ENCODE data around the gene TMEM266. TPM values are rescaled to one million over a fixed set of nuclear protein-coding genes. Genes with fewer than 3 reads are reported as not detected.
A peak's percentile ranks its signal among the peaks of the same experiment; 100 is the strongest.

Gene TMEM266
- total RNA-seq, 6 donors from 2014 or later, result 0.59 to 2.4 (median 1.2) TPM; not detected in 1

DNA sequence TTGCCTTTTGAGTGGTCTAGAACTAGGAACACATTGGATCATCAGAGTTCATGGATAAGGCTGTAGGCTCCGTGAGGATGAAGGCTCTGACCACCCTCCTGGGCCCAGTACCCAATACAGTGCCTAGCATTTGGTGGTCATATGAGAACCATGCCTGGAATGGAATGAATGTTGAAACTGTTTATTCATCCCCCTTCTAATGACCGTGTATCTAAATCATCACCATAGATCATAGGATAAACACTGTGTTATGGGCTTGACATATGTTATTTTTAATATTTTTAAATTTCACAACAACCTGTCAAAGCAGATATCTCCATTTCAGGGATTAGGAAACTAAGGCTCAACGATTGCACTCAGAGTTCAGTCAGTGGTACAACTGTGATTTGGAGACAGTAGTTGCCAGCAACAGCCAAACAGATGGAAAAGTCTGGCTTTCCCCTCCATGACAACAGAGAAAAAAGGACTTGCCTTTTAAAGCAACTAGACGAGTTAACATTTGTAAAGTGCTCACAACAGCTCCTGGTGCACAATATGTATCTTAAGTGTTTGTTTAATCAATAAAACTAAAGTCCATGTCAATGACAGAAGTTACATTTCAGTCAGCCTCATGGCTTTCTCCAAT, 89.6 kb downstream of the TMEM266 start:
- ATAC-seq (ENCODE audit: low FRiP score in 2 of 2) (no peak), DNase-seq (no peak)
- no peaks in the 10 kb centered on the region for H3K27me3 ChIP-seq
- TF ChIP-seq POLR2AphosphoS5 (IDR thresholded peaks at IDR 0.05), result no peak
- TF ChIP-seq EP300 (IDR thresholded peaks at IDR 0.05), result no peak
- no peak for TF ChIP-seq CTCF (IDR thresholded peaks at IDR 0.05)
- TF ChIP-seq POLR2A (IDR thresholded peaks at IDR 0.05), result no peak
- no peaks in the 10 kb centered on the region for H3K9me3 ChIP-seq
- 58 to 65% methylated on average over 4 of the region's 4 CpGs for WGBS, 2 donors
- no peak overlapping the region for H3K4me3 ChIP-seq
- H3K36me3 ChIP-seq, result no peaks in the 10 kb centered on the region
- peaks cover 10 to 20% (median 12%) of the 10 kb centered on the region in 4 donors for H3K4me1 ChIP-seq
- H3K27ac ChIP-seq, result no peak overlapping the region

DNA sequence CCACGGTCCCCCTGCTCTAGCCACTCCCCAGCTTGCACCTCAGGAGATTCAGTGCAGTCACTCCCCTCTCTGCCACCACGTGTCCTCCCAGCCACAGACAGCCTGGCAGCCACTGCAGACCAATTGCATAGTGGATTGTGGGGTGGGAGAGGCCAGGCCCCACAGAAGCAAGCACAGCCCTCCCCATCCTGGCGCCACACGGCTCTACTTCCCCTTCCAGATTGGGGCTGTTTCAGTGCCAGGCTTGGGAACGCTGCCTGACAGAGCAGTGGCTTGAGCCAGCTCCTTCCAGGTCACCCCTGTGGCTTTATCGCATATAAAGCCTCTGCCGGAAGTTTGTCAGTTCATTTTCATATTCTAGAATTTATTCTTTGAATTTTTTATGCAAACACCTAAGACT, 90.7 kb downstream of the TMEM266 start:
- H3K27ac ChIP-seq, result peak overlapping the region in 3 of 4 donors; percentile 4 to 52 (median 10)

DNA sequence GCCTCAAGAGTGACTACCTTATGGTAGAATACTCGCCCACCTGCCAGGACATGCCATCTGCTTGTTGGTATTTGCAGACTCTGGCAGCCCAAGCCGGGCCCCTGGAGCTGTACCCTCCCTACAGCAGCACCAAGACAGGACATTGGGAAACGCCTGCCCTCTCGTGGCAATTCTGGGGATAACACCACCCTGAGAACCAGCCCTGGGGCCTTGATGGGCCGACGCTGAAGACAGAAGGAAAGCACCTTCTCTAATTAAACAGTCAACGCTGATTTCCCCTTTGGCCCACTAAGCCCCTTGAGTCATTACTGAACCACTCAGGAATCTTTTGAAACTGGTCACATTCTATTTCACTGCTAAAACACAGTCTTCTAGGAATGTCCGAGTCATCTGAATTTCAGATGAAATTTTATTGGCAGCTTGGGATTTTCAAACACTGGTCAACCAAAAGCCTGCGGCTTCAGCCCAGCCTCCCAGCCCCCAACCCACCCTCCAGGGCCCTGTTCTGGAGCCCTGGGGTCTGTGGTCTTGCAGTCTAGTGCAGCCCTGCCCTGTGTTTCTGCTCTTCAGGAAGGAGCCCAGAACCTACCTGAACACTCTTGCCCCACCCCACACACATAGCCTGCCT, 91.3 kb downstream of the TMEM266 start:
- Histone ChIP-seq H3K4me1 (peaks cover 10 to 20% (median 12%) of the 10 kb centered on the region in 4 donors), H3K9me3 (no peaks in the 10 kb centered on the region), H3K27ac (no peak overlapping the region), H3K36me3 (no peaks in the 10 kb centered on the region), H3K4me3 (peak overlapping the region in 1 of 4 donors; percentile 9), H3K27me3 (no peaks in the 10 kb centered on the region)
- 13 to 21% methylated on average over 5 to 9 of the region's 9 CpGs for WGBS, 2 donors
- DNase-seq, result peak in 1 of 2 donors; percentile 72
- TF ChIP-seq CTCF (IDR thresholded peaks at IDR 0.05), result peak; percentile 80 to 97 (median 82)
- TF ChIP-seq EP300 (IDR thresholded peaks at IDR 0.05), result no peak
- ATAC-seq (ENCODE audit: low FRiP score in 2 of 2), result peak; percentile 86 to 90

More for the DNA sequence above, 90.7 kb downstream of the TMEM266 start:
- no peaks in the 10 kb centered on the region for H3K36me3 ChIP-seq
- no peaks in the 10 kb centered on the region for H3K9me3 ChIP-seq
- DNase-seq (peak in 1 of 2 donors; percentile 20), ATAC-seq (ENCODE audit: low FRiP score in 2 of 2) (peak; percentile 7 to 68)
- peak overlapping the region in 1 of 4 donors; percentile 9 for H3K4me3 ChIP-seq
- peaks cover 10 to 20% (median 12%) of the 10 kb centered on the region in 4 donors for H3K4me1 ChIP-seq
- no peaks in the 10 kb centered on the region for H3K27me3 ChIP-seq
- 17 to 27% methylated on average over 6 to 7 of the region's 7 CpGs for WGBS, 2 donors
- TF ChIP-seq CTCF (IDR thresholded peaks at IDR 0.05) (no peak), POLR2A (IDR thresholded peaks at IDR 0.05) (no peak), POLR2AphosphoS5 (IDR thresholded peaks at IDR 0.05) (no peak), EP300 (IDR thresholded peaks at IDR 0.05) (no peak)

- Histone ChIP-seq H3K36me3 (no peaks in the 10 kb centered on the region), H3K9me3 (no peaks in the 10 kb centered on the region), H3K4me3 (no peak overlapping the region), H3K27ac (no peak overlapping the region), H3K27me3 (no peaks in the 10 kb centered on the region), H3K4me1 (peaks cover 10 to 20% (median 12%) of the 10 kb centered on the region in 4 donors)
- DNase-seq, result no peak
- TF ChIP-seq POLR2A (IDR thresholded peaks at IDR 0.05), result no peak
- no peak for TF ChIP-seq POLR2AphosphoS5 (IDR thresholded peaks at IDR 0.05)
- TF ChIP-seq EP300 (IDR thresholded peaks at IDR 0.05), result no peak
- TF ChIP-seq CTCF (IDR thresholded peaks at IDR 0.05), result no peak
- no peak for ATAC-seq (ENCODE audit: low FRiP score in 2 of 2)
- 86 to 96% methylated on average over 7 to 8 of the region's 8 CpGs for WGBS, 2 donors
Observed at GRCh38 chr15:76151599-76151974, 91.8 kb downstream of the TMEM266 start.

Data from upper lobe of left lung (tissue), 6 donors.